ENCODE measurements around the gene SEC63.

- TF ChIP-seq CTCF (conservative IDR thresholded peaks at IDR 0.05; ENCODE audit: low read depth, low read length) (no peak), RFX5 (IDR thresholded peaks at IDR 0.05; ENCODE audit: low read depth, low read length) (no peak), USF2 (IDR thresholded peaks at IDR 0.05; ENCODE audit: low read depth, low read length) (no peak), BHLHE40 (IDR thresholded peaks at IDR 0.05; ENCODE audit: low read depth, low read length) (no peak), FOS (IDR thresholded peaks at IDR 0.05; ENCODE audit: low read depth, low read length) (no peak), RCOR1 (IDR thresholded peaks at IDR 0.05; ENCODE audit: insufficient replicate concordance, low read length) (no peak), POLR2A (IDR thresholded peaks at IDR 0.05; ENCODE audit: low read depth, low read length) (no peak)
These were observed 1.4 kb upstream of the SEC63 start for GRCh38 chr6:107959392-107959791.
